GM12873 (cell line): ENCODE data around the gene TRAF3IP3.
A peak's percentile ranks its signal among the peaks of the same experiment; 100 is the strongest.

Source experiments
- CTCF ChIP-seq: IDR thresholded peaks from 2 replicates; pipeline ENCODE4 v1.5.1; 2012; ENCODE audit warnings: low read depth, mild to moderate bottlenecking, moderate library complexity, low read length, control low read depth; ENCODE audit not compliant: insufficient read depth; ENCODE audit errors: missing control alignments

TRAF3IP3 gene

GRCh38 chr1:209789245-209789644 lies 33.4 kb downstream of the TRAF3IP3 start:
- no peak for TF ChIP-seq CTCF

- no peak for TF ChIP-seq CTCF
These were observed 34.7 kb downstream of the TRAF3IP3 start for GRCh38 chr1:209790286-209791193.

- no peak for TF ChIP-seq CTCF
These were observed 36.1 kb downstream of the TRAF3IP3 start for GRCh38 chr1:209791920-209792319.

GRCh38 chr1:209797978-209798639 lies 42.3 kb downstream of the TRAF3IP3 start:
- TF ChIP-seq CTCF, result peak; percentile 25

GRCh38 chr1:209800984-209801834 lies 45.4 kb downstream of the TRAF3IP3 start:
- TF ChIP-seq CTCF, result no peak

- TF ChIP-seq CTCF, result no peak
These were observed 46.4 kb downstream of the TRAF3IP3 start for GRCh38 chr1:209802117-209802779.
